ENCODE measurements around the gene CEACAM21. TPM values are rescaled to one million over a fixed set of nuclear protein-coding genes. Genes with fewer than 3 reads are reported as not detected.

The CEACAM21 gene
- total RNA-seq, 1 donor: 3.9 TPM

Other genes with a start within 250 kb of the CEACAM21 start
- gene TGFB1, start 222.2 kb upstream of the CEACAM21 start, total RNA-seq: 90.6 TPM
- gene B9D2, start 212.0 kb upstream of the CEACAM21 start, total RNA-seq: 3.8 TPM
- 14.2 TPM for gene TMEM91, start 199.6 kb upstream of the CEACAM21 start, total RNA-seq
- 8.0 TPM for gene EXOSC5, start 178.8 kb upstream of the CEACAM21 start, total RNA-seq
- gene BCKDHA, start 178.3 kb upstream of the CEACAM21 start, total RNA-seq: 30.2 TPM
- gene B3GNT8, start 148.8 kb upstream of the CEACAM21 start, total RNA-seq: 0.42 TPM
- 13.0 TPM for gene DMAC2, start 136.3 kb upstream of the CEACAM21 start, total RNA-seq
- not detected for gene ERICH4, start 133.0 kb upstream of the CEACAM21 start, total RNA-seq
- 3.9 TPM for gene CEACAM4, start 50.9 kb downstream of the CEACAM21 start, total RNA-seq
- not detected for gene CEACAM7, start 112.1 kb downstream of the CEACAM21 start, total RNA-seq
- gene CEACAM5, start 132.5 kb downstream of the CEACAM21 start, total RNA-seq: not detected
- 0.10 TPM for gene CEACAM6, start 179.4 kb downstream of the CEACAM21 start, total RNA-seq
- 0.52 TPM for gene CEACAM3, start 220.4 kb downstream of the CEACAM21 start, total RNA-seq